ENCODE measurements around the gene SCGB1D1.
"Not testable (repeated sequence)": the region's sequence is repeated elsewhere in the genome, so short reads cannot be mapped to it uniquely, and the experiment has no call there.

The SCGB1D1 gene

DNA sequence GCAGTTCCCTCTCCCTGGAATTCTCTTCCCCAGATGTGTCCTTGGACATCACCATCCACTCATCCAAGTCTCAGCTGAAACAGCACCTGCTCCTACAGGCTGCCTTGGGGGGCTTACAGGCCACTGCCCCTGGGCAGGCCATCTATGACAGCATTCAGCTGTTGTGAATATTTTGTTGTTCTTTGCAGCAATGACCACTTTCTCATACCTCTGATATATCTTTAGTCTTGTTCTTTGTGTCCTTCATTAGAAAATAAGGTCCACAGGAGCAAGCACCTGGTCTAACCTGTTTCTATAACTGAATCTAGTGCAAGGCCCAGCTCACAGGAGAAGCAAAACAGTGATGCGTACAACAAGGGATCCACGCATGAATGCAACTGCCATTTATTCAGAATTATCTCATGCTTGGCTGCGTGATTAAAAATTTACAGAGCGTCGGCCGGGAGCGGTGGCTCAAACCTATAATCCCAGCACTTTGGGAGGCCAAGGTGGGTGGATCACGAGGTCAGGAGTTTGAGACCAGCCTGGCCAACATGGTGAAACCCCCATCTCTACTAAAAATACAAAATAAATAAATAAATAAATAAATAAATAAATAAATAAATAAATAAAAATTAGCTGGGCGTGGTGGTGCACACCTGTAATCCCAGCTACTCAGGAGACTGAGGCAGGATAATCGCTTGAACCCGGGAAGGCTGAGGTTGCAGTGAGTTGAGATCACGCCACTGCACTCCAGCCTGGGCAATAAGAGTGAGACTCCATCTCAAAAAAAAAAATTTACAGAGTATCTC is 16.5 kb downstream of the SCGB1D1 start:
- H3K27me3 ChIP-seq (ENCODE audit: control insufficient read depth, insufficient read depth, low read length); H3K27ac ChIP-seq (ENCODE audit: low read depth, low read length); H3K9ac ChIP-seq (ENCODE audit: low read length); H3K4me1 ChIP-seq (ENCODE audit: control insufficient read depth, insufficient read depth, low read length); H3K4me3 ChIP-seq (ENCODE audit: low read length); H3K36me3 ChIP-seq (ENCODE audit: control insufficient read depth, insufficient read depth, low read length): not testable (repeated sequence)

DNA sequence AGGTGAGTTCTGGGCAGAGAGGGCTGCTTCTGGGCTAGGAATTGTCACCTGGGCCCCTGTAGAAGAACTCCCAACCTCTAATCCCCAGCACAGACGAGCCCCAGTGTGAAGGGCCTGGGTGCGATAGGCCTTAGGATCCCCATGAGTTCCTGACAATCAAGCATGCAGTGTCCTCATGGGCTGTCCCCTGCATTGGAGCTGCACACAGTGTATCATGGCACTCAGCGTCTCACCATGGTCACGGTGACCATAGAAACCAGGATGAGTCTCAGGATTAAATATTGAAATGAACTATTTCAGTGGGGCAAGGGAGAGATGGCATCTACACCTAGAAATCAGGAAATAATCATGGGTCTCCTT is 18.7 kb downstream of the SCGB1D1 start:
- H3K4me1 ChIP-seq (ENCODE audit: control insufficient read depth, insufficient read depth, low read length), result no peaks in the 10 kb centered on the region
- H3K9ac ChIP-seq (ENCODE audit: low read length), result no peak overlapping the region
- H3K27me3 ChIP-seq (ENCODE audit: control insufficient read depth, insufficient read depth, low read length), result no peaks in the 10 kb centered on the region
- H3K36me3 ChIP-seq (ENCODE audit: control insufficient read depth, insufficient read depth, low read length), result no peaks in the 10 kb centered on the region
- H3K27ac ChIP-seq (ENCODE audit: low read depth, low read length), result no peak overlapping the region
- no peak overlapping the region for H3K4me3 ChIP-seq (ENCODE audit: low read length)

GRCh38 chr11:62217191-62217748 is 27.3 kb downstream of the SCGB1D1 start:
- Histone ChIP-seq H3K4me1 (ENCODE audit: control insufficient read depth, insufficient read depth, low read length) (no peaks in the 10 kb centered on the region), H3K27me3 (ENCODE audit: control insufficient read depth, insufficient read depth, low read length) (no peaks in the 10 kb centered on the region), H3K9ac (ENCODE audit: low read length) (no peak overlapping the region), H3K36me3 (ENCODE audit: control insufficient read depth, insufficient read depth, low read length) (no peaks in the 10 kb centered on the region), H3K27ac (ENCODE audit: low read depth, low read length) (no peak overlapping the region), H3K4me3 (ENCODE audit: low read length) (no peak overlapping the region)

- H3K9ac ChIP-seq (ENCODE audit: low read length), result no peak overlapping the region
- no peaks in the 10 kb centered on the region for H3K4me1 ChIP-seq (ENCODE audit: control insufficient read depth, insufficient read depth, low read length)
- H3K27ac ChIP-seq (ENCODE audit: low read depth, low read length), result no peak overlapping the region
- H3K27me3 ChIP-seq (ENCODE audit: control insufficient read depth, insufficient read depth, low read length), result no peaks in the 10 kb centered on the region
- no peak overlapping the region for H3K4me3 ChIP-seq (ENCODE audit: low read length)
- H3K36me3 ChIP-seq (ENCODE audit: control insufficient read depth, insufficient read depth, low read length), result no peaks in the 10 kb centered on the region
Observed at GRCh38 chr11:62221498-62221897, 31.5 kb downstream of the SCGB1D1 start.

- Histone ChIP-seq H3K9ac (ENCODE audit: low read length) (no peak overlapping the region), H3K36me3 (ENCODE audit: control insufficient read depth, insufficient read depth, low read length) (no peaks in the 10 kb centered on the region), H3K27ac (ENCODE audit: low read depth, low read length) (no peak overlapping the region), H3K4me1 (ENCODE audit: control insufficient read depth, insufficient read depth, low read length) (no peaks in the 10 kb centered on the region), H3K27me3 (ENCODE audit: control insufficient read depth, insufficient read depth, low read length) (no peaks in the 10 kb centered on the region), H3K4me3 (ENCODE audit: low read length) (no peak overlapping the region)
Observed at GRCh38 chr11:62223095-62223494, 33.1 kb downstream of the SCGB1D1 start.

DNA sequence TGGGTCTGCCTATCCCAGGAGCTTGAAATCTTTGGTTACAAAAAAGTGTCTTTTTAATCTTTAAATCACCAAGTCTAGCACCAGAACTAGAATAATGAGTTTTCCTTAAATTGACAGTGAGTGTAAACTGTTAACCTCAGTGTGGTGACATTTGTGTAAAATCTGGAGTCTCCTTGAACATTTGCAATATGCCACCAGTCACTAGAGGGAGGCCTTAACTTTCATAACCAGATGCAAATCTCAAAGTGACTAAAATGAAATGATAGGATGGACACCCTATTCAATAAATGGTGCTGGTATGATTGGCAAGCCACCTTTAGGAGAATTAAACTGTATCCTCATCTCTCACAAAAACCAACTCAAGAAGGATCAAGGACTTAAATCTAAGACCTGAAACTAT is 43.7 kb downstream of the SCGB1D1 start:
- no peak overlapping the region for H3K9ac ChIP-seq (ENCODE audit: low read length)
- no peak overlapping the region for H3K27ac ChIP-seq (ENCODE audit: low read depth, low read length)
- H3K4me3 ChIP-seq (ENCODE audit: low read length), result no peak overlapping the region
- no peaks in the 10 kb centered on the region for H3K36me3 ChIP-seq (ENCODE audit: control insufficient read depth, insufficient read depth, low read length)
- no peaks in the 10 kb centered on the region for H3K4me1 ChIP-seq (ENCODE audit: control insufficient read depth, insufficient read depth, low read length)
- no peaks in the 10 kb centered on the region for H3K27me3 ChIP-seq (ENCODE audit: control insufficient read depth, insufficient read depth, low read length)

DNA sequence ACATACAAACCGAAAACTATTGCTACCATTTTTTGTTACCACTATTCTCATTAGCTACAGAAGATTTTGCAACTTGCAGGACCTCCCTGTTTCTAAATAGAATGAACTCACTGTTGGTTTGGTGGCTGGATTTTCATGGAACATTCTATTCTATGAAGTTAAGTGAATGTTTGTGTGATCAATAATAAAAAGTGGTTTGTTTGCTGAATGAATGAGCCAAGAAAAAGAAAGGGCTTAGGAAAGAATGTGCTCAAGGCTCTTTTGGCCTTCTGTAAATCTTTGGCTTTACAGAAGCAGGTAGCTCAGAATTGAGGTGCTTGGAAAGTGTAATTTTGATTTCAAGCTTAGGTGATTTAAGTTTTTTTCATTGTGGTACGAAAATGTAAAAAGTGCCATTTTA is 46.2 kb downstream of the SCGB1D1 start:
- no peak overlapping the region for H3K9ac ChIP-seq (ENCODE audit: low read length)
- H3K4me3 ChIP-seq (ENCODE audit: low read length), result no peak overlapping the region
- no peaks in the 10 kb centered on the region for H3K4me1 ChIP-seq (ENCODE audit: control insufficient read depth, insufficient read depth, low read length)
- no peaks in the 10 kb centered on the region for H3K27me3 ChIP-seq (ENCODE audit: control insufficient read depth, insufficient read depth, low read length)
- no peak overlapping the region for H3K27ac ChIP-seq (ENCODE audit: low read depth, low read length)
- no peaks in the 10 kb centered on the region for H3K36me3 ChIP-seq (ENCODE audit: control insufficient read depth, insufficient read depth, low read length)

- Histone ChIP-seq H3K27me3 (ENCODE audit: control insufficient read depth, insufficient read depth, low read length) (no peaks in the 10 kb centered on the region), H3K36me3 (ENCODE audit: control insufficient read depth, insufficient read depth, low read length) (no peaks in the 10 kb centered on the region), H3K27ac (ENCODE audit: low read depth, low read length) (no peak overlapping the region), H3K9ac (ENCODE audit: low read length) (no peak overlapping the region), H3K4me3 (ENCODE audit: low read length) (no peak overlapping the region), H3K4me1 (ENCODE audit: control insufficient read depth, insufficient read depth, low read length) (no peaks in the 10 kb centered on the region)
Observed at GRCh38 chr11:62237499-62237898, 47.5 kb downstream of the SCGB1D1 start.

GRCh38 chr11:62238151-62238550 is 48.1 kb downstream of the SCGB1D1 start:
- no peak overlapping the region for H3K27ac ChIP-seq (ENCODE audit: low read depth, low read length)
- no peak overlapping the region for H3K4me3 ChIP-seq (ENCODE audit: low read length)
- no peaks in the 10 kb centered on the region for H3K27me3 ChIP-seq (ENCODE audit: control insufficient read depth, insufficient read depth, low read length)
- no peak overlapping the region for H3K9ac ChIP-seq (ENCODE audit: low read length)
- H3K4me1 ChIP-seq (ENCODE audit: control insufficient read depth, insufficient read depth, low read length), result no peaks in the 10 kb centered on the region
- no peaks in the 10 kb centered on the region for H3K36me3 ChIP-seq (ENCODE audit: control insufficient read depth, insufficient read depth, low read length)

- no peaks in the 10 kb centered on the region for H3K36me3 ChIP-seq (ENCODE audit: control insufficient read depth, insufficient read depth, low read length)
- H3K9ac ChIP-seq (ENCODE audit: low read length), result no peak overlapping the region
- no peaks in the 10 kb centered on the region for H3K27me3 ChIP-seq (ENCODE audit: control insufficient read depth, insufficient read depth, low read length)
- no peaks in the 10 kb centered on the region for H3K4me1 ChIP-seq (ENCODE audit: control insufficient read depth, insufficient read depth, low read length)
- H3K4me3 ChIP-seq (ENCODE audit: low read length), result no peak overlapping the region
- H3K27ac ChIP-seq (ENCODE audit: low read depth, low read length), result no peak overlapping the region
Observed at GRCh38 chr11:62241095-62241494, 51.1 kb downstream of the SCGB1D1 start.

DNA sequence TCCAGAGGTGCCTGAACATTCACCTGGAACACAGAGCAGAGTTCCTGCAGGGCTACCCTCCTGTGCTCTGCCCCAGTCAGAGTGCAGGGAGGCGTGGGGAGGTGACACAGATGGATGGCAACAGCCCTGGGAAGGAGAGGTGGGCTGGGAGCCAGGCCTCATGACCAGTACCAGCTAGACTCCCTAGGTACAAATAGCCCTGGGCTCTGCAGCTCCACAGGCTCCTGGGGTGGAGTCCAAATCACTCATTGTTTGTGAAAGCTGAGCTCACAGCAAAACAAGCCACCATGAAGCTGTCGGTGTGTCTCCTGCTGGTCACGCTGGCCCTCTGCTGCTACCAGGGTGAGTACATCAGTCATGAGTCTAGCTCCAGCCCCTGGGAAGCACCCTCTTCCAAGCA is 52.0 kb downstream of the SCGB1D1 start, which contains the start of gene SCGB1D2:
Gene SCGB1D2, plus strand, starts transcription at position 219 of the 400 bp plus-strand sequence. Its CDS starts 69 bp downstream, at position 288.
- Histone ChIP-seq H3K4me3 (ENCODE audit: low read length) (no peak within 1 kb of the TSS), H3K9ac (ENCODE audit: low read length) (no peak within 1 kb of the TSS), H3K36me3 (ENCODE audit: control insufficient read depth, insufficient read depth, low read length) (no peaks in the 10 kb centered on the region), H3K27ac (ENCODE audit: low read depth, low read length) (no peak within 1 kb of the TSS), H3K4me1 (ENCODE audit: control insufficient read depth, insufficient read depth, low read length) (no peaks in the 10 kb centered on the region), H3K27me3 (ENCODE audit: control insufficient read depth, insufficient read depth, low read length) (no peaks in the 10 kb centered on the region)

Measured in rectal smooth muscle tissue (tissue), 1 donor.